Activated CD4-positive, alpha-beta T cell treated with anti-CD3 and anti-CD28 coated beads, Interleukin-2, Interleukin-4, amounts not matched to agents 100 ng/mL and 50 ng/mL, durations not matched to agents 16 hours and 8 hours (primary cell): ENCODE measurements around the gene P4HB.
"Not testable (repeated sequence)": the region's sequence is repeated elsewhere in the genome, so short reads cannot be mapped to it uniquely, and the experiment has no call there.

Source experiments
- DNase-seq: peaks from one replicate; pipeline ENCODE4 v3.0.0-alpha.2; 2020; ENCODE audit warnings: low spot score

Gene P4HB

DNA sequence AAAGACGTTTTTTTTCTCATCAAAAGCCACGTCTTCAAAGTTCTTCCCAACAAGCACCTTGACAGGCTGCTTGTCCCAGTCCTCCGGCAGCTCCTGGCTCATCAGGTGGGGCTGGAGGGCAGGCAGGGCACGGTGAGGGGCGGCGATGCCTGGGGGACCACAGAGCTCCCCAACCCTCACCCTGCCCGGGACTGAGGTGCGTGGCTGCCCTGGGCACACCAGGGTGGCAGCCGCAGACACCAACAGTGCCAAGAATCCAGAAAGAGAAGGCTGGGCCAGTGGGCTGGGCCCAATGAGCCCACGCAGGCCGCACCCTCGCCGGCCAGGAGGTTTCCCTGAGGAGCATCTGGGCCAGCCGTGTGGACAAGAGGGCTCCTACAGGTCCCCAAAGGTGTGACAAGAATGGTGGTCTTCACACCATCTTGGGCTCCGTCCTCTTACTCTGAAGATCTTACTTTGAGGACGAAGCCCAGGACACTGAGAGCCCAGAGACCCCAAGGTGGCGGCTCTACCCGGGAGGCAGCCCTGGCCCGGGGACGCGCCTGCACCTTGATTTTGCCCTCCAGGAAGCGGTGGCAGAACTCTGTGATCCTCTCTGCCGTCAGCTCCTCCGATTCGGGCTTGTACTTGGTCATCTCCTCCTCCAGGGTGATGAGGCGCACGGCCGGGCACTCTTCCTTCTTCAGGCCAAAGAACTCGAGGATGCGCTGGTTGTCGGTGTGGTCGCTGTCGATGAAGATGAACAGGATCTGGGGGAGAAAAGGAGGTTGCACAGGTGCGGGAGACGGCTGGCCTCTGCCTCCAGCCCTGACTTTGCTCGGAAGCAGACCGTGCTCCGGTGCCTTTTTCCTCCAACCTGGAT is 14.2 kb downstream of the P4HB start:
- no peak for DNase-seq

DNA sequence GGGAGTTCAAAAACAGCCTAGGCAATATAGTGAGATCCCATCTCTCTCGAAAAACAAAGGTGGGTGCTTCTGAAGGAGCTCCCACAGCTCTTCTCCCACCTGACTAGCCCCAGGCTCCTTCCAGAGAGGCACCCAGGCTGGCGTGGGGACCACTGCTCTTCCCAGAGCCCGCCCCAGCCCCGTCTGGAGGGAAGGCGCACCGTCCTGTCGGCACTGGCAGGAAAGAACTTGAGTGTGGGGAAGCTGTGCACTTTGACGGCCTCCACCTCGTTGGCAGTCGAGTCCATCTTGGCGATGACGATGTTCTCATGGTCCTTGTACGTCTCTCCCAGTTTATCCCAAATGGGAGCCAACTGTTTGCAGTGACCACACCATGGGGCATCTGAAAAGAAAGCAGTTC is 15.0 kb downstream of the P4HB start:
- no peak for DNase-seq

GRCh38 chr17:81844887-81845286 is 15.4 kb downstream of the P4HB start:
- DNase-seq, result no peak

DNA sequence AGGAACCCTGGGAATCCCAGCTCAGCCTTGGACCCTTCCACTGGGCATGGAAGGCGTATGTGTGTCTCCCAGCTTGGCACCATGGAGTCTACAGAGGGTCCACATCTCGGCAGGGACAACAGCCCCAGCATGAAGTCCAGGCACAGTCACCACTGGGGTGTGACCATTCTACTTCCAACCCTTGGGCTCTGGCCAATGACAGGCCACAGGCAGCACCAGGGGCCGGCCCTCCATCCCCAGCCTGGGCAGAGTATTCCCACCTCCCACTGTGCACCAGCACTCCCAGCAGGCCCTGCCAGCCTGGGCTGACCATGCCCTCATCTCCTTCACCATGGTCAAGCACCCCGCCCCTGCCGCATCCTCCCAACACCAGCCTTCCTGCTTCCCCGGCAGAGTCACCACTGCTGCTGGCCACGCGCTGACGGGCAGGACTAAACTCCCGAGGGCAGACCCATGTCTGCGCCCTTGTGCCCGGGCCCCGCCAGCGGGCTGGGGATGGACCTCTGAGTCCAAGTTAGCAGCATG is 15.9 kb downstream of the P4HB start:
- DNase-seq, result no peak

DNA sequence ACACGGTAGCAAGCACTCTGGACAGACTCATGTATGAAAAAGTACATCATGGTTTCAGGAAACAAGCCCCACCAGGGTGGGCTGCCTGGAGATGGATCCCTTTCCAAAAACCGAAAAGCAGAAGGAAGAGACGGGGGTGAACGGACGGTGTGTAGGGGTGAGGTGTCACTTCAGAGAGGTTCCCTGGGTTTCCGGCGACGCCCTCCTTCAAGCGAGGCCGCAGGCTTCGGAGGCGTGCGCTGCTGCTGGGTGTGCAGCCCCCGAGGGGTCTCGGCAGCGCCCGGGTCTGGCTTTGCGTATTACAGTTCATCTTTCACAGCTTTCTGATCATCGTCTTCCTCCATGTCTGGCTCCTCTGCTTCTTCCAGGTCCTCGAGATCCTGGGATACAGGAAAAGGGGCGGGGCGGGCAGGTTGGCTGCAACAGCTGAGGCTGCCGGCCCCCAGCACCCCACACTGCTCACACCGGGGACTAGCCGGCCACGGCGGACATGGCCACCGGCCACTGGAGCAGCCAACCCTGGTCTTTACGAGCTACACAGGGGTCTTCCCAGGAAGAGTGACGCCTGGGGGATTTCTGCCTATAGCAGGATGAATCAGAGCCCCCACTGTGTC is 16.5 kb downstream of the P4HB start:
- DNase-seq, result no peak

- DNase-seq, result no peak
Observed at GRCh38 chr17:81842725-81843504, 17.4 kb downstream of the P4HB start.

DNA sequence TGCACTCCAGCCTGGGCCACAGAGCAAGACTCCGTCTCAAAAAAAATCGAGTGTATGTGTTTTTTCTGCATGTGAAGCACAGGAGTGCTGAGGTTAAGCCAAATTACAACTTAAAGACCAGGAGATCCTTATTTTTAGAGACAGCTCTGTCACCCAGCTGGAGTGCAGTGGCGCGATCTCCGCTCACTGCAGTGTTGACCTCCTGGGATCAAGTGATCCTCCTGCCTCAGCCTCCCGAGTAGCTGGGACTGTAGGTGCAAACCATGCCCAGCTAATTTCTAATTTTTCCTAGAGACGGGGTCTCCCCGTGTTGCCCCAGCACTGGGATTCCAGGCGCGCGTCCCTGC is 18.0 kb downstream of the P4HB start:
- DNase-seq, result no peak

DNA sequence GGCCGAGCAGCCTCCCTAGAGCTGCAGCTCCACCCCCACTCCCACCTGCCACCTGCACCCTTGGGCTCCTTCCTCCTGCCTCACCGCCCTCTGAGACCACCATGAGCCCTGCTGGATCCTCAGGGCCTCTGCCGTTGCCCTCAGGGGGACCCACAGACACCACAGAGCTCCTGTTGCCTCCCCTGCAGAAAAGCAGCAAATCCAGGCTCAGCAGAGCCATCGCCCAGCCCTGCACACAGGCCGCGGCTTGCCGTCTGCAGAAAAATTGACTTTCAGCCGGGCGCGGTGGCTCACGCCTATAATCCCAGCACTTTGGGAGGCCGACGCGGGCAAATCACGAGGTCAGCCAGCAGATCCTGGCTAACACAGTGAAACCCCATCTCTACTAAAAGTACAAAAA is 18.5 kb downstream of the P4HB start:
- no peak for DNase-seq

DNA sequence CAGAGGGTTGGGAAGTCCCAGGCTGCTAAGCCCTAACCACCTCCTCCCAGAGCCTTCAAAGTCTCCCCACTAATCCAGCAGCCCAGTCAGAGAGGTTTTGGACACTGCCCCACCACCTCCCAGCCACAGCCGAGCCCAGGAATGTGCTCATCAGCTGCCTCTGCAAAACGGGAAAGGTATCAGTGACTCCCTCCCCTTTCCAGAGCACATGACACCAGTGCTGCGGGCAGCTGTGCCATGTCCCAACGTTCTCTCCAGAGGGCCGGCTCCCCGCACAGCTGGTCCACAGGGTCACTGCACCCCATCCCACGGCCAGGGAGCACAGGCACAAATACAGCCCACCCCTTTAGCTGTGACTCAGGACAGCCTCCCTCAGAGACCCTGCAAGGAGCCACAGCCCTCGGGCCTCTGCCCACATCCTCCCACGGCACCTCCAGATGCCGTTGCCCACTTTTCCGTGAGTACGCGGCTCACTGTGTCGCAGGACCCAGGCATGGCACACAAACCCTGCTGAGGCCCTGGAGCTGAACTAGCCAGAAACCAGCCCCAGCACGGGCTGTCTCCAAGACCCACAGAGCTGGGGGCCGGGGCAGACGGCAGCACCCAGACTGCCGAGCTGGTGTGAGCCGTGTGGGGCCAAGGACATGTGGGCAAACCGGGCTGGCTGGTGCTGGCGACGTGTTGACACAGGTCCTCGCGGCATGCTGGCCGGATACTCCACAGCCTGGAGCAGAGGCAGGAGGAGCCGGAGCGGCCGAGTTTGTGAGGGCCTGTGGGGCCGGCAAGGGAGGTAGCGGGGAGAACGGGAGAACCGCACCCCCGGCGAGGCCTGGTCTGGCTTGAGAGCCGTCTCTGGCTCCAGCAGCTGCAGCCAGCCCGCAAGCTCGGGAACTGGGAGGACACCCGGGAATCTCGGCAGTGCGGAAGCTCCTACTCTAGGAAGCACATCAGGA is 19.2 kb downstream of the P4HB start:
- DNase-seq, result no peak

- DNase-seq, result not testable (repeated sequence)
Observed at GRCh38 chr17:81840059-81840458, 20.3 kb downstream of the P4HB start.

GRCh38 chr17:81839301-81839700 is 21.0 kb downstream of the P4HB start:
- no peak for DNase-seq

DNA sequence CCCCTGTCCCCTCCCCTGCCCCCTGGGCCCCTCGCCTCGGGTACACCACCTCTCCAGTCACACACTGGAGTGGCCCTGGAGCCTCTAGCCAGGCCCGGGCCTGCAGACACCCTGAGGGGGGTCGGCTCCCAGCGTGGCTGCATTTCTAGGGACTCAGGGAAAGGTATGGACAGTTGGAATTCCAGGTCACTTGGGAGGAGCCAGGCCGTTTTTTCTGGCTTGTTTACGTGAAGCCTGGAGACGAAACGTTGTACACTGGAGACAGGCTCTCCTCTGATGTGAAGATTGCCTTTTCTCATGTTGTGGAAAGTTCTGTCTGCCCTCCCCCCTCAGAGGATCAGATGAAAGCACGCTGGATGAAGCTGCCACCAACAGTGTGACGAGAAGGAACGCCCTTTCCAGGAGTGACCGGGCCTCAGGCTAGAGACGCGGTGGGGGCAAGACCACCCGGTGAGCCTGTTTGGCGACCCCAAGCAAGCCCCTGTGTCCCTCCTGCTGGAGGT is 21.5 kb downstream of the P4HB start:
- no peak for DNase-seq

GRCh38 chr17:81837641-81838040 is 22.7 kb downstream of the P4HB start:
- DNase-seq, result no peak

GRCh38 chr17:81834831-81835267 is 25.5 kb downstream of the P4HB start, which contains the start of gene PPP1R27:
TSS of gene PPP1R27 (minus strand) at chr17:81835050. CDS start at chr17:81834953, 97 bp downstream.
- no peak for DNase-seq

DNA sequence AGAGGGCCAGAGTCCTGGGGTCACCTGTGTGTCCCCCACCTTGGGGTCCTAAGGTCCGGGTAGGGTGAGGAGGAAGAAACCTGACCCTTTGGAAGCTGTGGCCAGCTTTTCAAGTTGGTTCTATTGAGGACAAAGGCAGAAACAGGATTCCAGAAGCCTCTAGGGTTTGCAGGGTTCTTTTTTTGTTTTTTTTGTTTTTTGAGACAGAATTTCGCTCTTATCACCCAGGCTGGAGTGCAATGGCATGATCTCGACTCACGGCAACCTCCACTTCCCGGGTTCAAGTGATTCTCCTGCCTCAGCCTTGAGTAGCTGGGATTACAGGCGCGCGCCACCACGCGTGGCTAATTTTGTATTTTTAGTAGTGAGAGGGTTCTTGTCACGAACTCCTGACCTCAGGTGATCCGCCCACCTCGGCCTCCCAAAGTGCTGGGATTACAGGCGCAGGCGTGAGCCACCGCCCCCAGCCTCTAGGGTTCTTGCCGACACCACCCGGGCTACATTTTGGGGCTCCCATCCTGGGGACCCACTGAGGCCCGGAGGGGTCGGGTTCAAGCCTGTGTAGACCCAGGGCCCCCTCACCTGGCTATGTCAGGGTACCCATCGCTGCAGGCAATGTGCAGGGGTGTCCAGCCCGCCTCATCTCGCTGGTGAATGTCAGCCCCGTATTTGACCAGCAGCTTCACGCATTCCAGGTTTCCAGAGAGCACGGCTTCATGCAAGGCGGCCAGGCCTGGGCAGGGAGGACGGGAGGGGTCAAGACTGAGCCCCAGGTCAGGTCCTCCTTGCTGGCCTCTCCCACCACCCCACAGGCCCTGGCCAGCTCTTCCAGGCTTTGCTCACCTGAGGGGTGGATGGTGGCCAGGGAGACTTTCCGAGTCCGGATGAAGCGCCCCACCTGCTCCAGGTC is 26.2 kb downstream of the P4HB start:
- DNase-seq, result no peak

DNA sequence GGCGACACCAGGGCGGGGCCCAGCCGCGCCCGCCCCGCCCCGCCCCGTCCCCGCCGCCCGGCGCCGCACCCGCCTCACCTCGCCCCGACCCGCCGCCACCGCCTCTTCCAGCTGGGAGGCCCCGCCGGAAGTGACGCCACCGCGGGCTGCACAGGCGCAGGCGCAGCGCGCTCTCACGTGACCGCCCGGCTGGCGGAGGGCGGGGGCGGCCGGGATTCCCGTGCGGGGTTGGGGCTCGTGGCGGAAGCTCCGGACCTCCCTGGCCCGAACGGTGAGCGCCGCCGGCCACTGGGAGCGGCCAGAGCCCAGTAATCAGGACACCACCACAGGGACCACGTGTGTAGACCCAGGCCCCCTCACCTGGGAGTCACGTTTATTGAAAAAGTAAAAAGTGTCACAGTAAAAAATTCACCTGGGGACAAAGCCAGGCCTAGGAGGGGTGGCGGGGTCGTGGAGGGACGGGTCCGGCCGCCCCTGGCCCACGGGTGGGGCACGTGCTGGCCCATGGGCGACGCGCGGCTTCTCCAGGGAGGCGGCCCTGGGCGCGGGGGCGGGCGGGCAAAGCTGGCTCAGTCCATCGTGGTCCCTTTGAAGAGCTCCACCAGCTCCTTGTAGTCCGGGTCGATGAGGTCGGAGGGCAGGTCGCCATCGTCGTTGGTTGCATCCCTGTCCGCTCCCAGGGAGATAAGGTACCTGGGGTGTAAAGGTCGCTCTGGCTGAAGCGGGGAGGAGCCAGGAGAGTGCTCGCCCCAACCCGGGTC is 27.0 kb downstream of the P4HB start, which contains the start of gene MCRIP1:
Gene MCRIP1, minus strand, starts transcription at position 132 of the 761 bp plus-strand sequence. CDS start 8,785 bp downstream, outside the sequence.
- peak; percentile 97 for DNase-seq

GRCh38 chr17:81832608-81833159 is 27.7 kb downstream of the P4HB start:
- DNase-seq, result peak; percentile 19

GRCh38 chr17:81831957-81832607 is 28.3 kb downstream of the P4HB start:
- DNase-seq, result peak; percentile 42
